ENCODE results near the gene YPEL5. TPM values are rescaled to one million over a fixed set of nuclear protein-coding genes. Genes with fewer than 3 reads are reported as not detected.

The YPEL5 gene
- polyA plus RNA-seq, 4 donors: 102 to 134 (median 126) TPM

DNA sequence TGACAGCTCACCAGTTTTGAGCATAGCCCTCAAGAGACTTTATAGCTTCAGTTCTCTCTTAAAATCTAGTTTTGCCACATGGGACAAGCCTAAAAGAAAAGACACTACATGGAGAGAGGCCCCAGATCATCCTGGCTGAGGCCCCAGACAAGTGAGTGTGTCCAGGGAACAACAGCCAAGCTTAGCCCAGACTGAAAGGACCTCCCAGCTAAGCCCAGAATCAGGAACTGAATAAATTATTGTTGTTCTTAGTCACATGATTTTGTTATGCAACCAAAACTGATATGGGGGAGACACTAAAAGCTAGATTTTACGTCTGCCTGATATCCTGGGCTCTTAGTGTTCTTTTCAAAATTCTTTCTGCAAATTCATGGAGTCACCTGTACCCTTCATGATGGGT, 55.2 kb downstream of the YPEL5 start:
- DNase-seq (ENCODE audit: low read depth in 4 of 4, low spot score in 3 of 4): no peak

DNA sequence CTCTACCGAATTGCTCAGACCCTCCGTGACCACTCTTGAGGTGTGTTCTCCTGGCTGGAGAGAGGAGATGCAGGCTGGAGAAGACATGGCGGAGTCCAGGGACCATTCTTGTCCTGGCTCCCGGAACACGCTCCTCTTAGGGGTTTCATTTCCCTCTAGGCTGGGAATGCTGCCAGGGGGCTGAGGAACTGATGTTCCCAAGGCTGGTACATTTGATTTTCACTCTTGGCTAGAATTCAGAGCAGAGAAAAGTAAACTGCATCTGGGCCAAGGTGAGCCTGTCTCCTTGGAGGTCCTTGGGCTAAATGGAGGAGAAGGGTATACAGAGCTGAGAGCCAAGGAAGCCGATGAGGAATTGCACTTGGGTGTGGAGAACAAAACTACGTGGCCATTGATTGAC, 56.3 kb downstream of the YPEL5 start:
- no peak for DNase-seq (ENCODE audit: low read depth in 4 of 4, low spot score in 3 of 4)

DNA sequence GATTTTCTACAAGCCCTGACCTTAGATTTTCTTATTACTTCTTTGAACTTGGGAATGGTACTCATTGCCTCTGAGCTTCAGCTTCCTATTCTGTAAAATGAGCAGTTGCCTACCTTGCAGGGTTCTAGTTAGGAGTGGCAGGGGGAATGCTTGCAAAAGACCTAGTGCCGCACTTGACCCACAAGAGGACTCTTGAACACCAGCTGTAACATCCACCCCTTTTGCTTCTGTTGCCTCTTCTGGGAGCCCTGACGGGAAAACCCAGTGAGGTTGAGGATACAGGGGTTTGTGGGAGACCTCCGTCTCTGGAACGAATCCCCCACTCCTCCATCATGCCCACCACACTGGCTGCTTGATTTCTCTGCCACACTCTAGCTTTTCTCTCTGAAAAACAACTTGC, 57.5 kb downstream of the YPEL5 start:
- no peak for DNase-seq (ENCODE audit: low read depth in 4 of 4, low spot score in 3 of 4)

DNA sequence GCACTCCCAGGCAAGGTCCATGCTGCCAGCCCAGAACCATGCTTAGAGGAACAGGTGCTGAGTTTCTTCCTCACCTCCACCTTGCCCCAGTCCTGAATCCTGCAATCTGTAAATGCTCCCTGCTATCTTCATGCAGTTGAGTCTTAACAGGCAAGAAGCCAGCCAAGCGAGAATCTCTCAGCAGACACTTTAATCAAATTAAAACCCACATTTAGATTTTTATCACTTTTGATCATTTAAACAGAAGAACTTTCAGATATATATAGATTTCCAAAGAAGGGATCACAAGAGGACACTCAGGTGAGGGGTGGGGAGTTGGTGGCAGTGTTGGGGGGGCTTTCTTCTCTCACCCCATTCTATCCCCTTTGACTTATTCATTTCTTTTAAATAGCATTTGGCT, 58.6 kb downstream of the YPEL5 start:
- no peak for DNase-seq (ENCODE audit: low read depth in 4 of 4, low spot score in 3 of 4)

DNA sequence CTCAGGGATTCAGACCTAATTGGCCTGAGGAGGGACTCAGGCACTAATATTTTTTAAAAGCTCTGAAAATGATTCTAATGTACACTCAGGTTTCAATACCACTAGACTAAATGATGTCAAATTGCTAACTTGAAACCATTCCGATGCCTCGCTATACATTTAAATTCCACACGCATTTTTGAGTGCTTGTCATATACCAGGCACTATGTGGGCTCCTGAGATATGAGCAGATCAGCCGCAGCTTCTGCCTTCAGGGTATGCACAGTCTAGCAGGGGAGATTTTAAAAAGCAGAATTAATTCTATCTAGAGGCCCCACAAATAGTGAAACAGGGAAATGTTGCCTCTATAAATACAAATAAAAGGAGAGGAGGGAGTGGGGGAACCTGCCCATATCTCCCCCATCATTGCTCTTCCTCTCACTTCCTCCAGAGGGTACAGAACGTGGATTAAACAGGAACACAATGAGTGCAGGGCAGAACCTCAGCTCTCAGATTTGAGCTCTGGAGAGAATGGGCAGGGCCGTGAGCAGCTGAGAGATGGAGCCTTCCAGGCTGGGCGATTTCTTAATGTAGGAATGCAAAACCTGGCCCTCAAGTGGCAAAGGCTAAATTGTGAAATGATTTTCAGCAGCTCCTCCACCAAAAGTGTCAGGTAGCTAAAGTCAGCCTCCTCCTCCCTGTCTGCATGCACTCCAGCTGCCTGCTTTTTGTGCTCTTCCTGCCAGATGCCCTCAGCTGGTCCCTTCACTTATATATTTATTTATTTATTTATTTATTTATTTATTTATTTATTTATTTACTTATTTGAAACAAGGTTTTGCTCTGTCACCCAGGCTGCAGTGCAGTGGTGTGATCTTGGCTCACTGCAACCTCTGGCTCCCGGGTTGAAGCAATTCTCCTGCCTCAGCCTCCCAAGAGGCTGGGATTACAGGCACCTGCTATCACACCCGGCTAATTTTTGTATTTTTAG, 59.9 kb downstream of the YPEL5 start:
- DNase-seq (ENCODE audit: low read depth in 4 of 4, low spot score in 3 of 4): no peak

DNA sequence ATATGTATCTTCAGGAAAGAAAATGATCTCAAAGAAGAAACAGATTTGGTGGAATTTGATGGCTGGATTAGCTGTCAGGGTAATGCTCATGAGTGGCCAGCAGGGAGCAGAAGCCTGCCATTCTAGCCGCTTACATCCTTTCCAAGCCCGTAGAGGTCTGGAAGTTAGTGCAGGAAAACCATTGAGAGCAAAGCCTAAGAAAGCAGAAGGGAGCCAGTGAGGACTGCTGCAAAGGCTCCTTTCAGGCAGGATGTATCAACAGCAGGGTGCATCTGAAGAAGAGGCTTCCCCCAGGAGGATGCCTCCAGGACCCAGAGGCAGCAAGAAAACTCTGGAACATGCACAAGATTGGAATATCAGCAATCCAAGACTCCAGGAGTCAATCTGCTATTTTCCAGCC, 61.6 kb downstream of the YPEL5 start:
- peak in 3 of 4 donors; percentile 41 to 64 (median 48) for DNase-seq (ENCODE audit: low read depth in 4 of 4, low spot score in 3 of 4)

DNA sequence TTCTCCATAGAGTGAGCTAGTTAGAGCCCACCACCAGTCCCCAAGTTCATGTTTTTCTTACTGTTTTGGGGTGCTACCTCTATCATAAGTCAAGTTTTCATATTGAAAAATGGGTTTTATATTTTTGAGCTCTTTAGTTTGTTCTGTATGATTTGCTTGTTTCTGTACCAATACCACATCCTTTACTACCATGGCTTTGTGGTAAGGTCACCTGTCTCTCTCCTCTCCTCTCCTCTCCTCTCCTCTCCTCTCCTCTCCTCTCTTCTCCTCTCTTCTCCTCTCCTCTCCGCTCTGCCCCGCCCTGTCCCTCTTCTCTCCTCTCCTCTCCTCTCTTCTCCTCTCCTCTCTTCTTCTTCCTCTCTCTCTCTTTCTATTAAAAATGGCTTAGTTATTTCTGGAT, 62.4 kb downstream of the YPEL5 start:
- DNase-seq (ENCODE audit: low read depth in 4 of 4, low spot score in 3 of 4): no peak

Other genes starting within 250 kb of the YPEL5 start
- 1 to 10 TPM in 1 of 4 donors, under 1 TPM in 3; 0.30 to 1.4 (median 0.54) TPM for gene ALK, start 225.4 kb upstream of the YPEL5 start, polyA plus RNA-seq (ENCODE audit: insufficient read length in 4 of 4)
- 100 to 1,000 TPM in 3 of 4 donors, 10 to 100 TPM in 1; 64.6 to 117 (median 104) TPM for gene LBH, start 84.5 kb downstream of the YPEL5 start, polyA plus RNA-seq (ENCODE audit: insufficient read length in 4 of 4)